ENCODE data around the gene OR2S2. TPM values are rescaled to one million over a fixed set of nuclear protein-coding genes. Genes with fewer than 3 reads are reported as not detected.
A peak's percentile ranks its signal among the peaks of the same experiment; 100 is the strongest.

OR2S2 gene
- total RNA-seq, 2 experiments from 2014 or later: not detected

GRCh38 chr9:35980289-35981011 lies 22.5 kb upstream of the OR2S2 start:
- H2AFZ ChIP-seq (ENCODE audit: low read length): no peak overlapping the region
- H3K9me2 ChIP-seq (ENCODE audit: insufficient read depth, low read length): no peaks in the 10 kb centered on the region
- no peaks in the 10 kb centered on the region; the same call in 1 of the 2 replicates for H3K36me3 ChIP-seq (ENCODE audit: insufficient read depth, low read length)
- peaks cover 27% of the 10 kb centered on the region for H3K4me1 ChIP-seq (ENCODE audit: insufficient read depth, low read length, poor library complexity, severe bottlenecking)
- POLR2A ChIA-PET: interaction anchor here (0.6 to 1.0 kb wide), 2 partner anchors 28 to 1479 kb away, joined by 3 read pairs; no protein-coding TSS in a partner anchor
- no peak overlapping the region for H3K4me2 ChIP-seq (ENCODE audit: low read length)
- H3K27ac ChIP-seq (ENCODE audit: low read depth, low read length, poor library complexity, severe bottlenecking): no peak overlapping the region
- no peaks in the 10 kb centered on the region for H3K79me2 ChIP-seq (ENCODE audit: insufficient read depth, low read depth, low read length)
- no peak for DNase-seq (ENCODE audit: low spot score)
- no peak overlapping the region for H3K4me3 ChIP-seq (ENCODE audit: low read depth, low read length, poor library complexity, severe bottlenecking)
- CTCF ChIA-PET (ENCODE audit: unreplicated experiment): no interaction called here
- intact Hi-C loops (cut with micrococcal nuclease; ENCODE audit: unreplicated experiment): no loop called here
- no TSS peak for BruUV-seq (replicated peaks)
- TF ChIP-seq CTCF (conservative IDR thresholded peaks at IDR 0.05; ENCODE audit: low read length) (no peak), EZH2phosphoT487 (IDR thresholded peaks at IDR 0.05; ENCODE audit: borderline replicate concordance, low read depth, low read length) (no peak)
- H3K9me3 ChIP-seq (ENCODE audit: low read length): no peaks in the 10 kb centered on the region; the same call in 1 of the 2 replicates
- no peaks in the 10 kb centered on the region for H4K20me1 ChIP-seq (ENCODE audit: insufficient read depth, low read length)

GRCh38 chr9:35978792-35979191 lies 20.8 kb upstream of the OR2S2 start:
- no peaks in the 10 kb centered on the region for H3K79me2 ChIP-seq (ENCODE audit: insufficient read depth, low read depth, low read length)
- no peak overlapping the region for H2AFZ ChIP-seq (ENCODE audit: low read length)
- no TSS peak for BruUV-seq (replicated peaks)
- H3K27ac ChIP-seq (ENCODE audit: low read depth, low read length, poor library complexity, severe bottlenecking): no peak overlapping the region
- H3K4me3 ChIP-seq (ENCODE audit: low read depth, low read length, poor library complexity, severe bottlenecking): no peak overlapping the region
- H3K36me3 ChIP-seq (ENCODE audit: insufficient read depth, low read length): no peaks in the 10 kb centered on the region; the same call in 1 of the 2 replicates
- TF ChIP-seq CTCF (conservative IDR thresholded peaks at IDR 0.05; ENCODE audit: low read length) (no peak), EZH2phosphoT487 (IDR thresholded peaks at IDR 0.05; ENCODE audit: borderline replicate concordance, low read depth, low read length) (no peak)
- peaks cover 8% of the 10 kb centered on the region; the same call in 1 of the 2 replicates for H3K9me3 ChIP-seq (ENCODE audit: low read length)
- intact Hi-C loops (cut with micrococcal nuclease; ENCODE audit: unreplicated experiment): no loop called here
- POLR2A ChIA-PET: no interaction called here
- no peak overlapping the region for H3K4me2 ChIP-seq (ENCODE audit: low read length)
- no peak for DNase-seq (ENCODE audit: low spot score)
- H4K20me1 ChIP-seq (ENCODE audit: insufficient read depth, low read length): no peaks in the 10 kb centered on the region
- H3K9me2 ChIP-seq (ENCODE audit: insufficient read depth, low read length): no peaks in the 10 kb centered on the region
- H3K4me1 ChIP-seq (ENCODE audit: insufficient read depth, low read length, poor library complexity, severe bottlenecking): peaks cover 27% of the 10 kb centered on the region
- CTCF ChIA-PET (ENCODE audit: unreplicated experiment): interaction anchor here (0.6 kb wide), 1 partner anchor 23 kb away, joined by 3 read pairs; no protein-coding TSS in a partner anchor

- H3K27ac ChIP-seq (ENCODE audit: low read depth, low read length, poor library complexity, severe bottlenecking): peak overlapping the region; percentile 38
- CTCF ChIA-PET (ENCODE audit: unreplicated experiment): interaction anchor here (1.0 to 1.1 kb wide), 2 partner anchors 19 to 30 kb away, joined by 3 to 4 read pairs; no protein-coding TSS in a partner anchor
Observed at GRCh38 chr9:35976726-35977125, 18.8 kb upstream of the OR2S2 start.

More at GRCh38 chr9:35976726-35977125, 18.8 kb upstream of the OR2S2 start:
- H3K9me2 ChIP-seq (ENCODE audit: insufficient read depth, low read length): no peaks in the 10 kb centered on the region
- H3K4me2 ChIP-seq (ENCODE audit: low read length): peak overlapping the region; percentile 46
- no TSS peak for BruUV-seq (replicated peaks)
- peak; percentile 77 for DNase-seq (ENCODE audit: low spot score)
- no peaks in the 10 kb centered on the region for H3K79me2 ChIP-seq (ENCODE audit: insufficient read depth, low read depth, low read length)
- peaks cover 8% of the 10 kb centered on the region; the same call in 1 of the 2 replicates for H3K9me3 ChIP-seq (ENCODE audit: low read length)
- POLR2A ChIA-PET: interaction anchor here (0.5 to 1.5 kb wide), 10 partner anchors 9 to 1689 kb away, joined by 3 to 10 read pairs (median 4); no protein-coding TSS in a partner anchor
- H3K4me3 ChIP-seq (ENCODE audit: low read depth, low read length, poor library complexity, severe bottlenecking): peak overlapping the region; percentile 19
- TF ChIP-seq CTCF (conservative IDR thresholded peaks at IDR 0.05; ENCODE audit: low read length) (no peak), EZH2phosphoT487 (IDR thresholded peaks at IDR 0.05; ENCODE audit: borderline replicate concordance, low read depth, low read length) (no peak)
- H4K20me1 ChIP-seq (ENCODE audit: insufficient read depth, low read length): no peaks in the 10 kb centered on the region
- peak overlapping the region; percentile 77 for H2AFZ ChIP-seq (ENCODE audit: low read length)
- H3K4me1 ChIP-seq (ENCODE audit: insufficient read depth, low read length, poor library complexity, severe bottlenecking): peaks cover 27% of the 10 kb centered on the region
- intact Hi-C loops (cut with micrococcal nuclease; ENCODE audit: unreplicated experiment): no loop called here
- no peaks in the 10 kb centered on the region; the same call in 1 of the 2 replicates for H3K36me3 ChIP-seq (ENCODE audit: insufficient read depth, low read length)

Measured in OCI-LY7 (cell line).